Lower leg skin (tissue), 3 donors: ENCODE data around the gene ZNF436.
"Not testable (repeated sequence)": the region's sequence is repeated elsewhere in the genome, so short reads cannot be mapped to it uniquely, and the experiment has no call there.

Source experiments
- POLR2A ChIP-seq, 2 donors: fragments of 450-650 bp; IDR thresholded peaks; one replicate each; pipeline ENCODE4 v1.6.1; 2016 to 2017; ENCODE audit warnings: antibody characterized with exemption in 2 of 2, mild to moderate bottlenecking in 1 of 2, moderate library complexity in 1 of 2
- TF ChIP-seq, protein P1 (sequence below), 3 donors: fragments of 450-650 bp; IDR thresholded peaks; one replicate each; pipeline ENCODE4 v1.5.1; 2016; ENCODE audit warnings: antibody characterized with exemption in 3 of 3, mild to moderate bottlenecking in 3 of 3, moderate library complexity in 2 of 3

DNA sequence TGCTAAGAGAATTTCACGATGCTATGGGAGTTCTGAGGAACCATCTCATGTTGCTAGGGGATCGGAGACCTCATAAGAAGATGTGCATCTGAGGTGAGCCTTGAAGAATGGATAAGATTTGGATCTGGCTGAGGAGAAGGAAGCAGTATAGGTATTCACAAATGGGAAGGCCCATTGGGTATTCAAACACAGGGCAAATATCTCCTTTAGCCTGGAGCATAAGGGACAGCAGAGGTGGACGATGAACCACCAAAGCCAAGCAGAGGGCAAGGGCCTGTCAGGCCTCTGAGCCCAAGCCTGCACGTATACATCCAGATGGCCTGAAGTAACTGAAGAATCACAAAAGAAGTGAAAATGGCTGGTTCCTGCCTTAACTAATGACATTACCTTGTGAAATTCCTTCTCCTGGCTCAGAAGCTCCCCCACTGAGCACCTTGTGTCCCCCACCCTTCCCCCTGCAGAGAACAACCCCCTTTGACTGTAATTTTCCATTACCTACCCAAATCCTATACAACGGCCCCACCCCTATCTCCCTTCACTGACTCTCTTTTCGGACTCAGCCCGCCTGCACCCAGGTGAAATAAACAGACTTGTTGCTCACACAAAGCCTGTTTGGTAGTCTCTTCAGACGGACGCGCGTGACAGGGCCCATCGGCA lies 4.6 kb upstream of the ZNF436 start:
- TF ChIP-seq POLR2A (IDR thresholded peaks at IDR 0.05), result not testable (repeated sequence)
- TF ChIP-seq, protein P1, sequence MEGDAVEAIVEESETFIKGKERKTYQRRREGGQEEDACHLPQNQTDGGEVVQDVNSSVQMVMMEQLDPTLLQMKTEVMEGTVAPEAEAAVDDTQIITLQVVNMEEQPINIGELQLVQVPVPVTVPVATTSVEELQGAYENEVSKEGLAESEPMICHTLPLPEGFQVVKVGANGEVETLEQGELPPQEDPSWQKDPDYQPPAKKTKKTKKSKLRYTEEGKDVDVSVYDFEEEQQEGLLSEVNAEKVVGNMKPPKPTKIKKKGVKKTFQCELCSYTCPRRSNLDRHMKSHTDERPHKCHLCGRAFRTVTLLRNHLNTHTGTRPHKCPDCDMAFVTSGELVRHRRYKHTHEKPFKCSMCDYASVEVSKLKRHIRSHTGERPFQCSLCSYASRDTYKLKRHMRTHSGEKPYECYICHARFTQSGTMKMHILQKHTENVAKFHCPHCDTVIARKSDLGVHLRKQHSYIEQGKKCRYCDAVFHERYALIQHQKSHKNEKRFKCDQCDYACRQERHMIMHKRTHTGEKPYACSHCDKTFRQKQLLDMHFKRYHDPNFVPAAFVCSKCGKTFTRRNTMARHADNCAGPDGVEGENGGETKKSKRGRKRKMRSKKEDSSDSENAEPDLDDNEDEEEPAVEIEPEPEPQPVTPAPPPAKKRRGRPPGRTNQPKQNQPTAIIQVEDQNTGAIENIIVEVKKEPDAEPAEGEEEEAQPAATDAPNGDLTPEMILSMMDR (IDR thresholded peaks at IDR 0.05), result not testable (repeated sequence)
